Choroid plexus epithelial cell (primary cell): ENCODE measurements around the gene ESR1.
"Not testable (repeated sequence)": the region's sequence is repeated elsewhere in the genome, so short reads cannot be mapped to it uniquely, and the experiment has no call there.

Source experiments
- DNase-seq: peaks from one replicate; pipeline ENCODE4 v3.0.0-alpha.2; 2010; ENCODE audit warnings: low read depth
- H3K4me3 ChIP-seq: 2 replicates; pipeline ENCODE4 v1.5.1; 2011; ENCODE audit warnings: low read depth, mild to moderate bottlenecking, control low read depth, low read length, moderate library complexity
- TF ChIP-seq, protein P1 (sequence below): conservative IDR thresholded peaks from 2 replicates; pipeline ENCODE4 v1.5.1; 2011; ENCODE audit warnings: low read depth, mild to moderate bottlenecking, control low read depth, inconsistent platforms, low read length, moderate library complexity

ESR1 gene

DNA sequence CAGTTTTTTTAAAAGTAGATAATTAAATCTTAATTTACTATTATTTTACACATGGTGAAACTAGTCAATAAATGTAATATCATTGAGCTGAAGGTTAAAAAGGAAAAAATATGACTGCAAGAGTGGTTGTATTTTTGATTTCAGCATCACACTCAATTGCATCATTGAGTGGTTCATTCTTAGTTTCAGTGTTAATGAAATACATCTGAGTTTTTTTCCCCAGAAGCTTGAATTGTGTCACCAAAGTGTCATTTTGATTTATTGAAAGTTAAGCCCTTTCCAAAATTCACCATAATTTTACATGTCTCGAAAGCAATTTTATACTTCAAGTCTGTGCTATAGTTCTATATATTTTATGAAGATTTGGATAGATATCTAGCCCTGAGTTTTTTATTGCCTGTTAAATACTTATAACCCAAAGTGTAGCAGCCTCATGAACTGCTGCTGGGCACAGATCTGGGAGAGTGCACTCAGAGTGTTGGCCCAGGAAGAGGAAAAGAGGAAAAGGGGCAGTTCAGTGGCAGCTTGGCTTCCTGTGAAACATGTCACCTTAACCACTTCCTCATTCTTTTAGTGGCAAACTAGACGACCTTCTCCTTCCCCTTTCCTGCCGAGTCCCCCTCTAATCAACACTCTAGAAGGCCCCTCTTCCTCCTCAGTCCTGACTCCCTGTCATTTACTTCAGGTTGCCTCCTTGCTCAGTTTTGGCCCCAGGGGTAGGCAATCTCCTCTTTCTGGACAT is 140.7 kb downstream of the ESR1 start:
- no peak overlapping the region for H3K4me3 ChIP-seq
- DNase-seq, result no peak

DNA sequence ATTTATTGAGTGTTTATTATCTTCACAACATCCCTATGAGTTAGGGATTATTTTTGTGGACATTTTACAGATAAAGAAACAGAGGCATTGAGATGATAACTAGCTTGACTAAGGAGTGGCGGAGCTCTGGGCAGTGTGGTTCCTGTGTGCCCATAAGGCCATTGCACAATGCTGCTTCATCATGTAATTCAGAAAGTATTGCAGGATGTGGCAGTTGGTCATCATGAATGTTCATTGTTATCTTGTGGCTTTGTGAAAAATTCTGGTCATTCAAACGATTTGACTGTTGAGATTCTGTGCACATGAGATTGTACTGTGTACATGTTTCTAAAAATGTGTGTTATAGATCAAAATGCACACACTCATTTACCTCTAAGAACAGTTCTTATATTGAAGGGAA is 150.8 kb downstream of the ESR1 start:
- no peak overlapping the region for H3K4me3 ChIP-seq
- DNase-seq, result peak; percentile 67
- TF ChIP-seq, protein P1, sequence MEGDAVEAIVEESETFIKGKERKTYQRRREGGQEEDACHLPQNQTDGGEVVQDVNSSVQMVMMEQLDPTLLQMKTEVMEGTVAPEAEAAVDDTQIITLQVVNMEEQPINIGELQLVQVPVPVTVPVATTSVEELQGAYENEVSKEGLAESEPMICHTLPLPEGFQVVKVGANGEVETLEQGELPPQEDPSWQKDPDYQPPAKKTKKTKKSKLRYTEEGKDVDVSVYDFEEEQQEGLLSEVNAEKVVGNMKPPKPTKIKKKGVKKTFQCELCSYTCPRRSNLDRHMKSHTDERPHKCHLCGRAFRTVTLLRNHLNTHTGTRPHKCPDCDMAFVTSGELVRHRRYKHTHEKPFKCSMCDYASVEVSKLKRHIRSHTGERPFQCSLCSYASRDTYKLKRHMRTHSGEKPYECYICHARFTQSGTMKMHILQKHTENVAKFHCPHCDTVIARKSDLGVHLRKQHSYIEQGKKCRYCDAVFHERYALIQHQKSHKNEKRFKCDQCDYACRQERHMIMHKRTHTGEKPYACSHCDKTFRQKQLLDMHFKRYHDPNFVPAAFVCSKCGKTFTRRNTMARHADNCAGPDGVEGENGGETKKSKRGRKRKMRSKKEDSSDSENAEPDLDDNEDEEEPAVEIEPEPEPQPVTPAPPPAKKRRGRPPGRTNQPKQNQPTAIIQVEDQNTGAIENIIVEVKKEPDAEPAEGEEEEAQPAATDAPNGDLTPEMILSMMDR, result no peak

More for the DNA sequence above, 140.7 kb downstream of the ESR1 start:
- TF ChIP-seq, protein P1, result no peak

DNA sequence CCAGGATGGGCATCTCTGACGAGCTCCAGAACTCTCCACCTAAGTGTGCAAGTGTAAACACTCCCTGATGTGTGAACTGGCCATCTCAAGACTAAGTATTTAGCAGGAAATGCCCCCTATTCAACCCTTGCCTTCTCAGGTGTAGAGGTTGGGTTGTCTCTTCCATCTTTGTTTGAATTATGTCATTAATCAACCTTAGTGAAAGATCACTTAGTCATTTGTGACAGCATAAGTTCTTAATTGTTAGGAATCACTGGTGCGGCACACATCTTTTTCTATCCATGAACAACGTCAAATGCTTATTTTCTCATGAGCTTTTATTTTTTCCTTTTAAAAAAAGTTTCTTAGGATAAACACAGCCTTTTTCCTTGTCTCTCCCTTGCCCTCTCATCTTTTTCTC is 151.6 kb downstream of the ESR1 start:
- TF ChIP-seq, protein P1, result no peak
- H3K4me3 ChIP-seq, result no peak overlapping the region
- DNase-seq, result no peak

DNA sequence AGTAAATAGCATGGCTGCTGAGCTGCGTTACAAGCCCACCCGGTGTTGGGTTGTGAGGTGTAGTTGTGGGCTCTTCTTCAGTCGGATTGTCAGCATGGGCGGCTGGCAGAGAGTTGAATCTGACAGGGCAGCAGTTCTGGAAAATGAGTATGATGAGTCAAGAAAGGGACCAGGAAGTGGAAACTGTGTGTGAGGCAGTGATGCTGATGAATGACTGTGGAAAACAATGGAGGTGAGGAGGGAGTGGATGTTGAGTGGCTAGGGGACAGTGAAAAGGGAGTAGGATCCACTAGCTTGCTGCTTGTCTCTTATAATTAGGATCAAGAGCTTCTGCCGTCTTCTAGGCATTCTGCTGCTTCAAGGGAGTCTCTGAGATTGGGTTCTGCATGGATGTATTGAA is 154.3 kb downstream of the ESR1 start:
- DNase-seq, result no peak
- H3K4me3 ChIP-seq, result no peak overlapping the region
- TF ChIP-seq, protein P1, result no peak

DNA sequence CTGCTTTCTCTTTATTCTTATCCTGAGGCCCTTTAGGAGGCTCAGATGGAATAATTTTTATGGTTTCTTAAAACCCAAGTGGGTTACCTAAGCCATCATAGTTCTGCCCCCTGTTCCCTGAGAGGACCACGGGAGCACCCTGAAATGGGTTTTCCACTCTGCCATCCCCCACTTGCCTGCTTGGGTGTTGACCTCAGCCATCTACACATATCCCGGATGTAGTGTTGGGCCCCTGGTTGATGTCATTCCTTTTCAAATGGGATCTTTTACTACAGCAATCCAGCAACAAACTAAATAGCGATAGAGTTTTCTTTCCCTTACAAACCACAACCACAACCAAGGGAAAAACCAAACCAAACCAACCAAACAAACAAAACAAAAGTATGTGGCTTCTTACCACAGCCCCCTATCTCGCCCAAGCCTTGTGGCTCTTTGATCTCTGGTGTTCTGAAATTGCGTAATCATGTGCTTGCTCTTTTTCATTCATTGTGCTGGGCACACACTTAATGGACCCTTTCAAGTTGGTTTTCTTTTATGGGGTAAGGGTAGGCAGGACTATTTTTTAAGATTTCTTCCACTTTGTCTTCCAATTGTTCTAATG is 154.9 kb downstream of the ESR1 start:
- TF ChIP-seq, protein P1, result no peak
- H3K4me3 ChIP-seq, result no peak overlapping the region
- peak; percentile 64 for DNase-seq

DNA sequence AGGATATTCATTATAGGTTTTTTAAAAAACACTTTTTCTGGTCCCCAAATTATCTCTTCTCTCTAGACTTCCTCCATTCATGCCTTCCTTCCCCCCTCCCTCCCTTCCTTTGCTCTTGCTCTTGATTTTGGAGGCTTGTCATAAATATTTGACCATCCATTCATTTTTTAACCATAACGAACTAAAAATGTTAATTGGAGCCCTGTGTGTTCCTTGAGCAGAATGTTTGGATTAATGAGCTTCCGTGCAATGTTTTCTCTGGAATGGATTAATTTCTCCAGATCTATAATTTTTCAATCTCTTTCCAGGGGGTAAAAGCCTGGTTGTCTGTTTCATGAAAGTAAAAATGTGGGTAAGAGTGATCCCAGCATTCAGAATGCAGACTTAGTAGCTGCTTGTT is 155.5 kb downstream of the ESR1 start:
- TF ChIP-seq, protein P1, result no peak
- no peak for DNase-seq
- H3K4me3 ChIP-seq, result no peak overlapping the region

DNA sequence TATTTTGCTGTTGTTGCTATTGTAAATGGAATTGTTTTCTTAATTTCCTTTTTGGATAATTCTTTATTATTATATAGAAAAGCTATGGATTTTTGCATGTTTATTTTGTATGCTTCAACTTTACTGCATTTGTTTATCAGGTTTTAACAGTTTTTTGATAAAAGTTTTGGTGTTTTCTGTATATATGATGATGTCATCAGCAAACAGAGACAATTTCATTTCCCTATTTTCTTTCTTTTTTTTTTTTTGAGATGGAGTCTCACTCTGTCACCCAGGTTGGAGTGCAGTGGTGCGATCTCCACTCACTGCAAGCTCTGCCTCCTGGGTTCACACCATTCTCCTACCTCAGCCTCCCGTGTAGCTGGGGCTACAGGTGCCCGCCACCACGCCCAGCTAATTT is 156.9 kb downstream of the ESR1 start:
- DNase-seq, H3K4me3 ChIP-seq: not testable (repeated sequence)
